Measurements from ENCODE around the gene PCSK5.
"Not testable (repeated sequence)": the region's sequence is repeated elsewhere in the genome, so short reads cannot be mapped to it uniquely, and the experiment has no call there.

Gene PCSK5

GRCh38 chr9:76266649-76267283 is 376.3 kb downstream of the PCSK5 start:
- Histone ChIP-seq H3K4me3 (no peak overlapping the region), H3K27ac (no peak overlapping the region)

GRCh38 chr9:76267284-76267652 is 376.8 kb downstream of the PCSK5 start:
- no peak overlapping the region for H3K27ac ChIP-seq
- no peak overlapping the region for H3K4me3 ChIP-seq

GRCh38 chr9:76269789-76270188 is 379.3 kb downstream of the PCSK5 start:
- H3K27ac ChIP-seq, result peak overlapping the region in 3 of 21 experiments; percentile 12 to 36 (median 13)

GRCh38 chr9:76271755-76272154 is 381.3 kb downstream of the PCSK5 start:
- H3K4me3 ChIP-seq, result no peak overlapping the region
- no peak overlapping the region for H3K27ac ChIP-seq

More at GRCh38 chr9:76269789-76270188, 379.3 kb downstream of the PCSK5 start:
- no peak overlapping the region for H3K4me3 ChIP-seq

- no peak overlapping the region for H3K4me3 ChIP-seq
- no peak overlapping the region for H3K27ac ChIP-seq
Measured at GRCh38 chr9:76289042-76289441, 398.6 kb downstream of the PCSK5 start.

GRCh38 chr9:76289703-76290102 is 399.2 kb downstream of the PCSK5 start:
- Histone ChIP-seq H3K4me3 (no peak overlapping the region), H3K27ac (no peak overlapping the region)

- no peak overlapping the region for H3K4me3 ChIP-seq
Measured at GRCh38 chr9:76290555-76290954, 400.1 kb downstream of the PCSK5 start.

GRCh38 chr9:76292246-76292645 is 401.8 kb downstream of the PCSK5 start:
- Histone ChIP-seq H3K4me3 (no peak overlapping the region), H3K27ac (no peak overlapping the region)

More at GRCh38 chr9:76290555-76290954, 400.1 kb downstream of the PCSK5 start:
- no peak overlapping the region for H3K27ac ChIP-seq

GRCh38 chr9:76292658-76293057 is 402.2 kb downstream of the PCSK5 start:
- no peak overlapping the region for H3K4me3 ChIP-seq
- H3K27ac ChIP-seq, result no peak overlapping the region

- no peak overlapping the region for H3K27ac ChIP-seq
- H3K4me3 ChIP-seq, result no peak overlapping the region
Measured at GRCh38 chr9:76294301-76294700, 403.8 kb downstream of the PCSK5 start.

- H3K4me3 ChIP-seq, result no peak overlapping the region
- H3K27ac ChIP-seq, result peak overlapping the region in 1 of 21 experiments; percentile 45
Measured at GRCh38 chr9:76296561-76297310, 406.3 kb downstream of the PCSK5 start.

GRCh38 chr9:76297721-76298239 is 407.3 kb downstream of the PCSK5 start:
- H3K27ac ChIP-seq, result peak overlapping the region in 2 of 21 experiments; percentile 3 to 45
- H3K4me3 ChIP-seq, result no peak overlapping the region

- Histone ChIP-seq H3K4me3 (no peak overlapping the region), H3K27ac (peak overlapping the region in 2 of 21 experiments; percentile 9 to 11)
Measured at GRCh38 chr9:76298521-76299144, 408.2 kb downstream of the PCSK5 start.

GRCh38 chr9:76302543-76302942 is 412.1 kb downstream of the PCSK5 start:
- H3K4me3 ChIP-seq, result no peak overlapping the region
- no peak overlapping the region for H3K27ac ChIP-seq

GRCh38 chr9:76302947-76303550 is 412.6 kb downstream of the PCSK5 start:
- no peak overlapping the region for H3K4me3 ChIP-seq
- H3K27ac ChIP-seq, result no peak overlapping the region

- H3K4me3 ChIP-seq, H3K27ac ChIP-seq: not testable (repeated sequence)
Measured at GRCh38 chr9:76307047-76307446, 416.6 kb downstream of the PCSK5 start.

- no peak overlapping the region for H3K27ac ChIP-seq
- no peak overlapping the region for H3K4me3 ChIP-seq
Measured at GRCh38 chr9:76310577-76310976, 420.1 kb downstream of the PCSK5 start.

- H3K4me3 ChIP-seq, result no peak overlapping the region
- H3K27ac ChIP-seq, result no peak overlapping the region
Measured at GRCh38 chr9:76310991-76311390, 420.5 kb downstream of the PCSK5 start.

GRCh38 chr9:76311537-76311936 is 421.1 kb downstream of the PCSK5 start:
- no peak overlapping the region for H3K27ac ChIP-seq

GRCh38 chr9:76313771-76314170 is 423.3 kb downstream of the PCSK5 start:
- H3K4me3 ChIP-seq, result no peak overlapping the region
- H3K27ac ChIP-seq, result no peak overlapping the region

More at GRCh38 chr9:76311537-76311936, 421.1 kb downstream of the PCSK5 start:
- no peak overlapping the region for H3K4me3 ChIP-seq

Data from skin epidermis (tissue), 12 donors.